Fibroblast of pulmonary artery (primary cell): ENCODE results near the gene COPB1.

ENCODE experiments used
- DNase-seq: peaks from one replicate; pipeline ENCODE4 v3.0.0-alpha.2; 2010; ENCODE audit warnings: low read depth
- H3K4me3 ChIP-seq: replicated peaks from 2 replicates; pipeline ENCODE4 v1.5.1; 2011; ENCODE audit warnings: low read depth, mild to moderate bottlenecking, control low read depth, low read length, moderate library complexity
- TF ChIP-seq, protein P1 (sequence below): IDR thresholded peaks from 2 replicates; pipeline ENCODE4 v1.5.1; 2011; ENCODE audit warnings: mild to moderate bottlenecking, control low read depth, low read length, inconsistent platforms; ENCODE audit errors: missing control alignments

The COPB1 gene

DNA sequence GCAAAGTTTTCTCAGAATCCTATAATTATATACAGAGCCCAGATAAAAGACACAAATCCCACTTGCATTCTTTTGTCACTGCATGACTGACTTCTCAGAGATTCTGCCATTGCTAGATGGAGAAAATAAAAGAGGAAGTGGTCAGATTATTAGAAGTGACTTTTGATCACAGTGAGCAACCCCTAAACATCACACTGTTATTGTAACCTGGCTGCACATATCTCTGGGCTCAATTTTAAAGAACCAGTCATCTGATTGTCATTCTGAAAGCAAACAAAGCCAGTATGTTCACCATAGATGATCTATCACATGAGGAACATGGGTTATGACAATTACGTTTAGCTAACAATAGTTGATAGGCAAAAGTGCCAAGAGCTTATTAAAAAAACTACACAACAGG lies 47.8 kb downstream of the COPB1 start:
- TF ChIP-seq, protein P1, sequence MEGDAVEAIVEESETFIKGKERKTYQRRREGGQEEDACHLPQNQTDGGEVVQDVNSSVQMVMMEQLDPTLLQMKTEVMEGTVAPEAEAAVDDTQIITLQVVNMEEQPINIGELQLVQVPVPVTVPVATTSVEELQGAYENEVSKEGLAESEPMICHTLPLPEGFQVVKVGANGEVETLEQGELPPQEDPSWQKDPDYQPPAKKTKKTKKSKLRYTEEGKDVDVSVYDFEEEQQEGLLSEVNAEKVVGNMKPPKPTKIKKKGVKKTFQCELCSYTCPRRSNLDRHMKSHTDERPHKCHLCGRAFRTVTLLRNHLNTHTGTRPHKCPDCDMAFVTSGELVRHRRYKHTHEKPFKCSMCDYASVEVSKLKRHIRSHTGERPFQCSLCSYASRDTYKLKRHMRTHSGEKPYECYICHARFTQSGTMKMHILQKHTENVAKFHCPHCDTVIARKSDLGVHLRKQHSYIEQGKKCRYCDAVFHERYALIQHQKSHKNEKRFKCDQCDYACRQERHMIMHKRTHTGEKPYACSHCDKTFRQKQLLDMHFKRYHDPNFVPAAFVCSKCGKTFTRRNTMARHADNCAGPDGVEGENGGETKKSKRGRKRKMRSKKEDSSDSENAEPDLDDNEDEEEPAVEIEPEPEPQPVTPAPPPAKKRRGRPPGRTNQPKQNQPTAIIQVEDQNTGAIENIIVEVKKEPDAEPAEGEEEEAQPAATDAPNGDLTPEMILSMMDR = no peak
- DNase-seq = no peak
- H3K4me3 ChIP-seq = no peak overlapping the region

DNA sequence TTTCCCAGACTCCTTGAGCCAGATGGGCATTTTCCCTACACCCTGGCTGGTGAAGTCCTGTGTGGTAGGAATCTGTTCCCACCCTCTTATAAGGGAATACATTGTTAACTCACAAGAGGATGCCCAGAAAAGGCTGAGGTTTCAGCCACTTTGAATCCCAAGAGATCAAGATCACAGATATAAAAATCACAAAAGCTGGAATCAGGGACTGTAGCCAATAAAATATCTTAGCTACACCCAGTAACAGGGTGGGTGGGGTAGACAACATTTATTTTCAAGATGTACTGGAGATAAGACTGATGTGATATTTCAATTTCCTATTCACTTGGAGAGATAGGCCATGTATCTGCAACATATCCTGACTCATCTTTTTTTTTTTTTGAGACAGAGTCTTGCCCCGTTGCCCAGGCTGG lies 50.3 kb downstream of the COPB1 start:
- peak; percentile 15 for DNase-seq
- TF ChIP-seq, protein P1 = no peak
- no peak overlapping the region for H3K4me3 ChIP-seq

DNA sequence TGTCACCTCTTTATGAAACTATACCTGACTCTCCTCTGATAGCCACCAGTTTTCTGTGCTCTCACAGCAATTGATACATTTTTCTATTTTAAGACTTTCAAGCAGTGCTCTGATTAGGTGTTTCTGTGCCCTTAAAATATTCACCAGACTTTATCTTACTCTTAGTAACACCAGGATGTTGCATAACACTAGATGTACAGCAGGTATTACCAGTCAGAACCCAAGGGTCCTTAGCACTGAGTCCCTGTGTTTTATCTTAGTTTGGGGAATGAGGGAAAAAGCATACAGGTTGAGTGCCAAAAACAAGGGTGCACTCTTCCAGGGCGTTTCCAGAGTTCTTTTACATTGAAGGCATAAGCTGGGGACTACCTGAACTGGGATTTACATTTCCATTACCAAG lies 51.4 kb downstream of the COPB1 start:
- no peak overlapping the region for H3K4me3 ChIP-seq
- no peak for DNase-seq
- TF ChIP-seq, protein P1 = no peak

DNA sequence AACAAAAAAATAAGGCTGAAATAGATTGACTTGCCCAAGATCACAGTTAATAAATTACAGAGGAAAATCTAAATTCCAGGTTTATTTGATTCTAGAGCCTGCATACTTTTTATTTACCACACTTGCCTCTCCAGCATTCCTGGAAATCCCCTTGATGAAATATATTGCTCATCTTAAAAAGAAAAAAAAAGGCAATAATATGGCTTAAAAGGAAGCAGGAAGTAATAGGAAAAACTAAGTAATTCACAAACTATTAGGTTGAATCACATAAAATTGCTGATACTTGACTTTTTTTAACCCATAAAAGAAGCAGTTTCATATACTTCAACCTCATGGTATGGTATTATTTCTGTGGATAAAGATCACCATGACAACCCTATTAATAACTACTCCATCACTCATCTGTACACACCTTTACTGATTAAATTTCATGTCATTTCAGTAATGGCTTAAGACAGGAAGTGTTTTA lies 52.9 kb downstream of the COPB1 start:
- TF ChIP-seq, protein P1 = no peak
- DNase-seq = peak; percentile 51
- H3K4me3 ChIP-seq = no peak overlapping the region

DNA sequence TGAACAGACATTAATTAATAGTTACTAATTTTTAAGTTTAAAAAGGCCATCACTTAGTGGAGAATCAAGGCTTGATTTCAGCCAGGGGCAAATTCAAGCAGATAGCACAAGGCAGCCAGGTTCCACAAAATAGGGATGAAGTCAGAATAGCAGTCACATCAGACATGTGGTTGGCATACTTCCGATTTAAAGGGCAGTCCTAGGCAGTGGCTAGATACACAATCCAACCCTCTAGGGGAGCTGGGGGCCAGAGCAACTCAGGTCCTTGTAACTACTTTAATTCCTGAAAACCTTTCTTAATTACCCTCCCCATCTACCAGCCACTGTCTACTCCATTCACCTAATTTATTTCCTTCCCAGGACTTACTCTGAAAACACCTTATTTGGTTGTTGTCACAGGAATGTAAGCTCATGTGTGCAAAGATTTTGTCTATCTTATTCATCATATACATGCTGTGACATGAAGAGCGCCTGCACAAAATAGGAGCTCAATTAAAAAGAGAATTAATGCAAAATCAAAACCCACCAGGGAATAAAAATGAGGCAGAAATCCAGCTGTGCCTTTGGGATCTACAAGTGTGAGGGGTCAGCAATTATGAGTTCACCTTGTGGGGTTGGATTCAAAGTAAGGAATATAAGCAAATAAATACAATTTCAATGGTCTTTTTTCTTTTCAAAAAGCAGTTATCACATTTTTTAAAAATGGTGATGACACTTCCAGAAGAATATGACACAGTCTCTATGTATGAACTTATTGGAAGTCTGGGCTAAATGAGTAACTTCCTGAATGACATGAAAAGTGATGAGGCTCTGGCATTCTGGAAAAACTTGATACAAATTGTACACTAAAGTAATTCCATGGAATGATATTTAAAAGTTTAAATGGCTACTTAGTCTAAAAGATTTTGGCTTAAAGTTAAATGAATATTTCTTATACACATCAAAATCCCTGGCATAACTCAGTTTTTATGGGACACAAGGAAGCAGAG lies 53.8 kb downstream of the COPB1 start:
- peak; percentile 38 for DNase-seq
- TF ChIP-seq, protein P1 = no peak
- H3K4me3 ChIP-seq = no peak overlapping the region

DNA sequence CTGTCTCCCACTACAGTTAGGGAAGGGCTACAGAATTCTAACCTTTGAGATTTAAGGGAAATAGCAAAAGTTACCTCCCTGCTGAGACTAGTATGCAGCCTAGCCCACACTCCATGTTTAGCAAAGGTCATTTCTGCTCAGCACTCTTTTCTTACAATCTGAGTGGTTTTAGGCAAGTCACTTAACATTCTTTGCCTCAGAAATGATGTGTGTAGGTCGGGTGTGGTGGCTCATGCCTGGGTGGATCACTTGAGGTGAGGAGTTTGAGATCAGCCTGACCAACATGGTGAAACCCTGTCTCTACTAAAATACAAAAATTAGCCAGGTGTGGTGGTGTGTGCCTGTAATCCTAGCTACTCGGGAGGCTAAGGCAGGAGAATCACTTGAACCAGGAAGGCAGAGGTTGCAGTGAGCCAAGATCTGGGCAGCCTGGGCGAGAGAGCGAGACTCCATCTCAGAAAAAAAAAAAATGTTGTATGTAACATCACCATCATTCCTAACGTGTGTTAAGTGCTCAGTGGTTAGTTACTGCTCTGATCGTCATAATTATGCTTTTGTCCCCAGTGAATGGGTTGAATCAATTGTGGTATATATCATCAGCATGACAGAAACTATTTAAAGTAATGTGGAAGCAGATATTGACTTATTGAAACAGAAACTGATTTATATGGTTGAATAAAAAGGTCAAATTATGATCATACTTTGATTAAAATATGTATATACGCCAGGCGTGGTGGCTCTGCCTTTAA lies 55.0 kb downstream of the COPB1 start:
- TF ChIP-seq, protein P1 = no peak
- no peak for DNase-seq
- H3K4me3 ChIP-seq = no peak overlapping the region
